OCI-LY1 (cell line): ENCODE measurements around the gene RFC1.
"Not testable (repeated sequence)": the region's sequence is repeated elsewhere in the genome, so short reads cannot be mapped to it uniquely, and the experiment has no call there.

ENCODE experiments used
- H2AFZ ChIP-seq: fragments of 200-600 bp; sonication (generic), shearing (Covaris generic); 2 replicates; pipeline ENCODE4 v1.6.0; 2014; ENCODE audit warnings: antibody characterized with exemption, mild to moderate bottlenecking, low read length
- H3F3A ChIP-seq: fragments of 200-600 bp; sonication (generic), shearing (Covaris generic); 2 replicates; pipeline ENCODE4 v1.6.0; 2014; ENCODE audit warnings: mild to moderate bottlenecking, antibody characterized with exemption, low read length, moderate library complexity; ENCODE audit not compliant: insufficient read depth
- H3K27ac ChIP-seq: fragments of 200-600 bp; sonication (generic); 2 replicates; pipeline ENCODE4 v1.5.1; 2014; ENCODE audit warnings: low read length, mixed run types, mild to moderate bottlenecking, low read depth; ENCODE audit not compliant: poor library complexity, severe bottlenecking
- H3K27me3 ChIP-seq: fragments of 200-600 bp; sonication (generic); 2 replicates; pipeline ENCODE4 v1.6.0; 2014; ENCODE audit warnings: antibody characterized with exemption, mild to moderate bottlenecking, low read length, moderate library complexity; ENCODE audit not compliant: insufficient read depth
- H3K36me3 ChIP-seq: fragments of 200-600 bp; sonication (generic); 2 replicates; pipeline ENCODE4 v1.6.1; 2014; ENCODE audit warnings: mild to moderate bottlenecking, antibody characterized with exemption, low read length, moderate library complexity, mixed read lengths; ENCODE audit not compliant: insufficient read depth
- H3K4me1 ChIP-seq: fragments of 200-600 bp; sonication (generic); 2 replicates; pipeline ENCODE4 v1.5.1; 2014; ENCODE audit warnings: mild to moderate bottlenecking, low read length, moderate library complexity; ENCODE audit not compliant: insufficient read depth, severe bottlenecking
- H3K4me2 ChIP-seq: fragments of 200-600 bp; sonication (generic), shearing (Covaris generic); 2 replicates; pipeline ENCODE4 v1.6.1; 2014; ENCODE audit warnings: low read length
- H3K4me3 ChIP-seq: fragments of 200-600 bp; sonication (generic); 2 replicates; pipeline ENCODE4 v1.5.1; 2014; ENCODE audit warnings: low read length, low read depth, mild to moderate bottlenecking, mixed read lengths; ENCODE audit not compliant: poor library complexity, severe bottlenecking
- H3K79me2 ChIP-seq: fragments of 200-600 bp; shearing (Covaris generic); 2 replicates; pipeline ENCODE4 v1.6.1; 2016; ENCODE audit warnings: mixed run types, low read length, mixed read lengths; ENCODE audit not compliant: insufficient read depth
- H3K9ac ChIP-seq: fragments of 200-600 bp; sonication (generic), shearing (Covaris generic); 2 replicates; pipeline ENCODE4 v1.6.1; 2014; ENCODE audit warnings: mild to moderate bottlenecking, low read length, mixed read lengths
- H3K9me2 ChIP-seq: fragments of 200-600 bp; sonication (generic), shearing (Covaris generic); 2 replicates; pipeline ENCODE4 v1.6.1; 2014; ENCODE audit warnings: low read depth, mild to moderate bottlenecking, low read length, mixed read lengths
- H3K9me3 ChIP-seq: fragments of 200-600 bp; shearing (Covaris generic); 2 replicates; pipeline ENCODE4 v1.6.1; 2014; ENCODE audit warnings: low read length, mixed read lengths
- H4K20me1 ChIP-seq: fragments of 200-600 bp; sonication (generic), shearing (Covaris generic); 2 replicates; pipeline ENCODE4 v1.6.0; 2016; ENCODE audit warnings: mild to moderate bottlenecking, low read length; ENCODE audit not compliant: insufficient read depth
- EZH2 ChIP-seq: fragments of 200-600 bp; sonication (generic), shearing (Covaris generic); IDR thresholded peaks from 2 replicates; pipeline ENCODE4 v1.8.0; 2017; ENCODE audit warnings: borderline replicate concordance, mixed run types, mild to moderate bottlenecking, antibody characterized with exemption, low read length, moderate library complexity, mixed read lengths
- TF ChIP-seq, protein P1 (sequence below): fragments of 200-600 bp; sonication (generic), shearing (Covaris generic); IDR thresholded peaks from 2 replicates; pipeline ENCODE4 v1.5.1; 2017; ENCODE audit warnings: mild to moderate bottlenecking, antibody characterized with exemption, low read length, moderate library complexity, mixed read lengths

Gene RFC1

GRCh38 chr4:39278476-39278875, 87.7 kb downstream of the RFC1 start:
- H3K9me2 ChIP-seq, result no peaks in the 10 kb centered on the region
- H3K4me2 ChIP-seq, result no peak overlapping the region
- H4K20me1 ChIP-seq, result no peaks in the 10 kb centered on the region
- H3K36me3 ChIP-seq, result peaks cover 19% of the 10 kb centered on the region; the same call in 1 of the 2 replicates
- TF ChIP-seq, protein P1, sequence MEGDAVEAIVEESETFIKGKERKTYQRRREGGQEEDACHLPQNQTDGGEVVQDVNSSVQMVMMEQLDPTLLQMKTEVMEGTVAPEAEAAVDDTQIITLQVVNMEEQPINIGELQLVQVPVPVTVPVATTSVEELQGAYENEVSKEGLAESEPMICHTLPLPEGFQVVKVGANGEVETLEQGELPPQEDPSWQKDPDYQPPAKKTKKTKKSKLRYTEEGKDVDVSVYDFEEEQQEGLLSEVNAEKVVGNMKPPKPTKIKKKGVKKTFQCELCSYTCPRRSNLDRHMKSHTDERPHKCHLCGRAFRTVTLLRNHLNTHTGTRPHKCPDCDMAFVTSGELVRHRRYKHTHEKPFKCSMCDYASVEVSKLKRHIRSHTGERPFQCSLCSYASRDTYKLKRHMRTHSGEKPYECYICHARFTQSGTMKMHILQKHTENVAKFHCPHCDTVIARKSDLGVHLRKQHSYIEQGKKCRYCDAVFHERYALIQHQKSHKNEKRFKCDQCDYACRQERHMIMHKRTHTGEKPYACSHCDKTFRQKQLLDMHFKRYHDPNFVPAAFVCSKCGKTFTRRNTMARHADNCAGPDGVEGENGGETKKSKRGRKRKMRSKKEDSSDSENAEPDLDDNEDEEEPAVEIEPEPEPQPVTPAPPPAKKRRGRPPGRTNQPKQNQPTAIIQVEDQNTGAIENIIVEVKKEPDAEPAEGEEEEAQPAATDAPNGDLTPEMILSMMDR, result no peak
- no peak overlapping the region for H3K27ac ChIP-seq
- no peak overlapping the region for H3K4me3 ChIP-seq
- H3K4me1 ChIP-seq, result no peaks in the 10 kb centered on the region
- no peaks in the 10 kb centered on the region for H3K9me3 ChIP-seq
- no peaks in the 10 kb centered on the region for H3F3A ChIP-seq
- H3K9ac ChIP-seq, result no peak overlapping the region
- H2AFZ ChIP-seq, result no peak overlapping the region
- no peaks in the 10 kb centered on the region for H3K27me3 ChIP-seq
- no peaks in the 10 kb centered on the region for H3K79me2 ChIP-seq

GRCh38 chr4:39277661-39278060, 88.5 kb downstream of the RFC1 start:
- not testable (repeated sequence) for H2AFZ ChIP-seq, H3F3A ChIP-seq, H3K4me2 ChIP-seq, H3K27me3 ChIP-seq, H3K27ac ChIP-seq, H3K9ac ChIP-seq, H3K9me3 ChIP-seq, H4K20me1 ChIP-seq, H3K9me2 ChIP-seq, H3K4me1 ChIP-seq, H3K79me2 ChIP-seq, H3K4me3 ChIP-seq
- H3K36me3 ChIP-seq, result peaks cover 24% of the 10 kb centered on the region; the same call in 1 of the 2 replicates

DNA sequence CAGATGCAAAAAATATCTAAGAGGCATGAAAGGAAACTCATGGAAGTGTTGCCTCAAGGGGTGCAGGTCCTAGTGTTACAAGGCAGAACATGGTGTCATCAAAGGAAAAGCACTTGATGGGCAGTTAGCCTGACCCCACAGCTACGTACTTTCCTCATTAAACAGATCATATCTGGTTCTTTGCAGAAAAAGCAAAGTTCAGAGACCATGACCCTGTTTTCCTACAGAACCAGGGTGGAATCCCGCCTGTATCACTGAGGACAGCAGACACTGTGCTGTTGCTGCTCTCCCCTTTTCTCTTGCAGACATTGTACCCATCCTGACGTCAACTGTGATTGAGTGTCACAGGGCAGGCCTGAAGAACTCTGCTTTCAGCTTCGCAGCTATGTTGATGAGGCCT, 91.7 kb downstream of the RFC1 start:
- no peaks in the 10 kb centered on the region for H3K27me3 ChIP-seq
- H3K27ac ChIP-seq, result no peak overlapping the region
- no peaks in the 10 kb centered on the region for H3F3A ChIP-seq
- no peaks in the 10 kb centered on the region for H3K9me2 ChIP-seq
- peaks cover 18% of the 10 kb centered on the region; the same call in 1 of the 2 replicates for H3K36me3 ChIP-seq
- H3K9me3 ChIP-seq, result no peaks in the 10 kb centered on the region
- TF ChIP-seq, protein P1, result no peak
- TF ChIP-seq EZH2, result no peak
- H3K79me2 ChIP-seq, result no peaks in the 10 kb centered on the region
- H3K4me2 ChIP-seq, result no peak overlapping the region
- no peak overlapping the region for H3K9ac ChIP-seq
- no peak overlapping the region for H2AFZ ChIP-seq
- no peaks in the 10 kb centered on the region for H4K20me1 ChIP-seq
- no peak overlapping the region for H3K4me3 ChIP-seq
- no peaks in the 10 kb centered on the region for H3K4me1 ChIP-seq

DNA sequence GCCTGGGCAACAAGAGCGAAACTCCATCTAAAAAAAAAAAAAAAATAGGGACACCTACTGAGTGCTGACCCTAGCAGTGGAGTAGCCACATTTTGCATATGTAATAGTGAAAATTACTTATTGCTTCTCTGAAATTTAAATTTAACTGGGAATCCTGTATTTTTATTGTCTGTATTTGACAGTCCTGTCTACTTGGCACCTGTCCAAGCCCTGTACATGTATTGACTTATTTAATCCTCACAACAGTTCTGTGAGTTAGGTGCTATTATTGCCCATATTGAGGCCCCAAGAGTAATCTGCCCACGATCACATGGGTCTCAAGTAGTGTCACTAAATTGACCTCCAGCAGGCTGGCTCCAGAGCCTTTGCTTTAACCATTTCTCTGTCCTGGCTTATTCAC, 102.3 kb downstream of the RFC1 start:
- Histone ChIP-seq H3K9me2 (no peaks in the 10 kb centered on the region), H3K9ac (no peak overlapping the region), H3K4me1 (no peaks in the 10 kb centered on the region), H3F3A (no peaks in the 10 kb centered on the region), H3K27me3 (no peaks in the 10 kb centered on the region), H3K79me2 (no peaks in the 10 kb centered on the region), H3K4me3 (no peak overlapping the region), H4K20me1 (no peaks in the 10 kb centered on the region), H2AFZ (no peak overlapping the region), H3K9me3 (no peaks in the 10 kb centered on the region), H3K4me2 (no peak overlapping the region), H3K36me3 (no peaks in the 10 kb centered on the region), H3K27ac (no peak overlapping the region)
- TF ChIP-seq EZH2, result no peak
- TF ChIP-seq, protein P1, result no peak
